ENCODE data around the gene PRXL2C.
A peak's percentile ranks its signal among the peaks of the same experiment; 100 is the strongest.

The PRXL2C gene

GRCh38 chr9:96612105-96612965 is 42.8 kb downstream of the PRXL2C start:
- peak; percentile 39 to 48 for DNase-seq (ENCODE audit: low spot score in 2 of 2)
- Histone ChIP-seq H3K36me3 (replicated peaks) (no peaks in the 10 kb centered on the region), H3K27me3 (ENCODE audit: low read depth) (no peaks in the 10 kb centered on the region), H3K4me3 (no peak overlapping the region), H3K9me3 (no peaks in the 10 kb centered on the region), H3K4me1 (peaks cover 52% of the 10 kb centered on the region)
- in situ Hi-C loops (cut with MboI; ENCODE audit: low sequenced_read_pairs): no loop called here

GRCh38 chr9:96611302-96611701 is 43.8 kb downstream of the PRXL2C start:
- Histone ChIP-seq H3K27me3 (ENCODE audit: low read depth) (no peaks in the 10 kb centered on the region), H3K4me3 (no peak overlapping the region), H3K4me1 (peaks cover 50% of the 10 kb centered on the region), H3K36me3 (replicated peaks) (no peaks in the 10 kb centered on the region), H3K9me3 (no peaks in the 10 kb centered on the region)
- no peak for DNase-seq (ENCODE audit: low spot score in 2 of 2)
- in situ Hi-C loops (cut with MboI; ENCODE audit: low sequenced_read_pairs): no loop called here

GRCh38 chr9:96609732-96610131 is 45.4 kb downstream of the PRXL2C start:
- no peaks in the 10 kb centered on the region for H3K27me3 ChIP-seq (ENCODE audit: low read depth)
- no peaks in the 10 kb centered on the region for H3K36me3 ChIP-seq (replicated peaks)
- no peak overlapping the region for H3K4me3 ChIP-seq
- no peaks in the 10 kb centered on the region for H3K9me3 ChIP-seq
- DNase-seq (ENCODE audit: low spot score in 2 of 2): no peak
- peaks cover 40% of the 10 kb centered on the region for H3K4me1 ChIP-seq
- in situ Hi-C loops (cut with MboI; ENCODE audit: low sequenced_read_pairs): no loop called here

- Histone ChIP-seq H3K27me3 (ENCODE audit: low read depth) (no peaks in the 10 kb centered on the region), H3K4me1 (peaks cover 36% of the 10 kb centered on the region), H3K36me3 (replicated peaks) (no peaks in the 10 kb centered on the region), H3K9me3 (no peaks in the 10 kb centered on the region), H3K4me3 (no peak overlapping the region)
- in situ Hi-C loops (cut with MboI; ENCODE audit: low sequenced_read_pairs): no loop called here
- DNase-seq (ENCODE audit: low spot score in 2 of 2): no peak
Observed at GRCh38 chr9:96607971-96608370, 47.1 kb downstream of the PRXL2C start.

- H3K36me3 ChIP-seq (replicated peaks): no peaks in the 10 kb centered on the region
- in situ Hi-C loops (cut with MboI; ENCODE audit: low sequenced_read_pairs): no loop called here
- H3K27me3 ChIP-seq (ENCODE audit: low read depth): no peaks in the 10 kb centered on the region
- H3K4me3 ChIP-seq: no peak overlapping the region
- peaks cover 15% of the 10 kb centered on the region for H3K4me1 ChIP-seq
- H3K9me3 ChIP-seq: no peaks in the 10 kb centered on the region
- no peak for DNase-seq (ENCODE audit: low spot score in 2 of 2)
Observed at GRCh38 chr9:96605328-96605727, 49.8 kb downstream of the PRXL2C start.

- no peaks in the 10 kb centered on the region for H3K9me3 ChIP-seq
- DNase-seq (ENCODE audit: low spot score in 2 of 2): no peak
- H3K4me3 ChIP-seq: no peak overlapping the region
- in situ Hi-C loops (cut with MboI; ENCODE audit: low sequenced_read_pairs): no loop called here
- H3K4me1 ChIP-seq: peaks cover 10% of the 10 kb centered on the region
- H3K27me3 ChIP-seq (ENCODE audit: low read depth): no peaks in the 10 kb centered on the region
- H3K36me3 ChIP-seq (replicated peaks): no peaks in the 10 kb centered on the region
Observed at GRCh38 chr9:96604004-96604319, 51.2 kb downstream of the PRXL2C start.

GRCh38 chr9:96603305-96604003 is 51.7 kb downstream of the PRXL2C start:
- no peaks in the 10 kb centered on the region for H3K36me3 ChIP-seq (replicated peaks)
- no peaks in the 10 kb centered on the region for H3K27me3 ChIP-seq (ENCODE audit: low read depth)
- H3K9me3 ChIP-seq: no peaks in the 10 kb centered on the region
- no peak for DNase-seq (ENCODE audit: low spot score in 2 of 2)
- in situ Hi-C loops (cut with MboI; ENCODE audit: low sequenced_read_pairs): no loop called here
- peaks cover 7% of the 10 kb centered on the region for H3K4me1 ChIP-seq
- no peak overlapping the region for H3K4me3 ChIP-seq

- in situ Hi-C loops (cut with MboI; ENCODE audit: low sequenced_read_pairs): no loop called here
- Histone ChIP-seq H3K36me3 (replicated peaks) (no peaks in the 10 kb centered on the region), H3K4me1 (peaks cover 9% of the 10 kb centered on the region), H3K4me3 (no peak overlapping the region), H3K27me3 (ENCODE audit: low read depth) (no peaks in the 10 kb centered on the region), H3K9me3 (no peaks in the 10 kb centered on the region)
- no peak for DNase-seq (ENCODE audit: low spot score in 2 of 2)
Observed at GRCh38 chr9:96599298-96599697, 55.8 kb downstream of the PRXL2C start.

GRCh38 chr9:96596601-96597111 is 58.5 kb downstream of the PRXL2C start:
- in situ Hi-C loops (cut with MboI; ENCODE audit: low sequenced_read_pairs): no loop called here
- H3K9me3 ChIP-seq: no peaks in the 10 kb centered on the region
- no peak for DNase-seq (ENCODE audit: low spot score in 2 of 2)

More at GRCh38 chr9:96596601-96597111, 58.5 kb downstream of the PRXL2C start:
- Histone ChIP-seq H3K36me3 (replicated peaks) (no peaks in the 10 kb centered on the region), H3K27me3 (ENCODE audit: low read depth) (no peaks in the 10 kb centered on the region), H3K4me1 (peaks cover 6% of the 10 kb centered on the region), H3K4me3 (no peak overlapping the region)
